Liver (tissue), 9 donors: ENCODE data around the gene COMMD1. TPM values are rescaled to one million over a fixed set of nuclear protein-coding genes. Genes with fewer than 3 reads are reported as not detected.

Experiments
- DNase-seq: peaks from one replicate; pipeline ENCODE4 v3.0.0-alpha.2; 2017; ENCODE audit warnings: low spot score
- H3K27ac ChIP-seq, 2 donors: one replicate each; pipeline ENCODE4 v1.7.0; 2013; ENCODE audit warnings: inconsistent platforms in 2 of 2, low read length in 2 of 2, control low read depth in 1 of 2, low read depth in 1 of 2, mild to moderate bottlenecking in 1 of 2
- H3K27me3 ChIP-seq, 4 donors: one replicate each; pipeline versions ENCODE4 v1.6.1 to v1.7.0; 2013; ENCODE audit warnings: low read length in 3 of 4, inconsistent platforms in 1 of 4, mild to moderate bottlenecking in 1 of 4, moderate library complexity in 1 of 4; ENCODE audit not compliant: control insufficient read depth in 4 of 4, insufficient read depth in 4 of 4
- H3K36me3 ChIP-seq, 4 donors: one replicate each; pipeline versions ENCODE4 v1.6.1 to v1.7.0; 2013; ENCODE audit warnings: low read length in 3 of 4, mild to moderate bottlenecking in 3 of 4, low read depth in 1 of 4, moderate library complexity in 1 of 4; ENCODE audit not compliant: control insufficient read depth in 4 of 4, insufficient read depth in 3 of 4
- H3K4me1 ChIP-seq, 4 donors: one replicate each; pipeline versions ENCODE4 v1.6.1 to v1.7.0; 2013; ENCODE audit warnings: low read length in 3 of 4, mild to moderate bottlenecking in 3 of 4, moderate library complexity in 1 of 4; ENCODE audit not compliant: control insufficient read depth in 4 of 4, insufficient read depth in 4 of 4
- H3K4me3 ChIP-seq, 3 donors: one replicate each; pipeline versions ENCODE4 v1.6.1 to v1.7.0; 2013; ENCODE audit warnings: low read length in 3 of 3, control low read depth in 1 of 3, low read depth in 1 of 3, mild to moderate bottlenecking in 1 of 3
- H3K9ac ChIP-seq, 2 donors: one replicate each; pipeline ENCODE4 v1.7.0; 2013; ENCODE audit warnings: low read length in 2 of 2, mild to moderate bottlenecking in 2 of 2, moderate library complexity in 2 of 2, control low read depth in 1 of 2, low read depth in 1 of 2
- H3K9me3 ChIP-seq, 4 donors: one replicate each; pipeline versions ENCODE4 v1.6.1 to v1.7.0; 2013; ENCODE audit warnings: low read length in 3 of 4; ENCODE audit not compliant: control insufficient read depth in 4 of 4
- EGR1 ChIP-seq, 2 donors: IDR thresholded peaks; 2 replicates each; pipeline ENCODE4 v1.6.1; 2016 to 2018; ENCODE audit warnings: antibody characterized with exemption in 2 of 2, low read depth in 2 of 2
- FOXA1 ChIP-seq: IDR thresholded peaks from 2 replicates; pipeline ENCODE4 v1.6.1; 2016; ENCODE audit warnings: antibody characterized with exemption
- FOXA2 ChIP-seq: IDR thresholded peaks from 2 replicates; pipeline ENCODE4 v1.6.1; 2016; ENCODE audit warnings: antibody characterized with exemption
- HNF4A ChIP-seq, 2 donors: conservative IDR thresholded peaks; 2 replicates each; pipeline ENCODE4 v1.6.1; 2016; ENCODE audit warnings: antibody characterized with exemption in 2 of 2, mild to moderate bottlenecking in 2 of 2
- HNF4G ChIP-seq: IDR thresholded peaks from 2 replicates; pipeline ENCODE4 v1.6.1; 2016; ENCODE audit warnings: antibody characterized with exemption
- JUND ChIP-seq, 2 donors: IDR thresholded peaks; 2 replicates each; pipeline ENCODE4 v1.6.1; 2016; ENCODE audit warnings: antibody characterized with exemption in 2 of 2
- NR2F2 ChIP-seq: IDR thresholded peaks from 2 replicates; pipeline ENCODE4 v1.6.1; 2016; ENCODE audit warnings: antibody characterized with exemption
- RAD21 ChIP-seq, 2 donors: IDR thresholded peaks; 2 replicates each; pipeline ENCODE4 v1.6.1; 2016; ENCODE audit warnings: antibody characterized with exemption in 2 of 2, mild to moderate bottlenecking in 2 of 2
- RXRA ChIP-seq, 2 donors: IDR thresholded peaks; 2 replicates each; pipeline ENCODE4 v1.6.1; 2017 to 2018; ENCODE audit warnings: antibody characterized with exemption in 2 of 2, mild to moderate bottlenecking in 1 of 2
- SP1 ChIP-seq: IDR thresholded peaks from 2 replicates; pipeline ENCODE4 v1.6.1; 2018; ENCODE audit warnings: antibody characterized with exemption, mild to moderate bottlenecking
- TAF1 ChIP-seq: conservative IDR thresholded peaks from 2 replicates; pipeline ENCODE4 v1.6.1; 2016; ENCODE audit warnings: antibody characterized with exemption, mild to moderate bottlenecking
- YY1 ChIP-seq: IDR thresholded peaks from 2 replicates; pipeline ENCODE4 v1.6.1; 2016; ENCODE audit warnings: antibody characterized with exemption, mild to moderate bottlenecking
- WGBS: extraction: QIAGEN DNeasy Blood & Tissue Kit; methylation state at CpG from one replicate; pipeline ENCODE4 v1.1.7; 2013; 5-methylcytosine and 5-hydroxymethylcytosine counted together
- polyA plus RNA-seq, 2 donors: library from polyadenylated mRNA; stranded (reverse) in 1 of 2; unstranded in 1 of 2; fragments of 200-250 nt in 1 of 2; fragments of >200 nt in 1 of 2; fragmentation: Nextera tagmentation in 1 of 2; extraction: Ambion mirVana in 1 of 2; gene quantifications; one replicate each; pipeline versions ENCODE4 v1.2.1 to v1.2.3, GENCODE V29; 2013 to 2015
- total RNA-seq, 2 donors: library from RNA; depleted of rRNA; stranded (reverse); fragments of >200 nt; gene quantifications; one replicate each; pipeline ENCODE4 v1.2.3, GENCODE V29; 2014
- TF ChIP-seq, protein P1 (sequence below): fragments of 150-350 bp; IDR thresholded peaks from 2 replicates; pipeline ENCODE4 v1.5.1; 2017; ENCODE audit warnings: improper control_type of control experiment, low read depth, low read length; ENCODE audit not compliant: missing input control
- TF ChIP-seq, protein P2 (sequence below): IDR thresholded peaks from 2 replicates; pipeline ENCODE4 v1.6.1; 2016; ENCODE audit warnings: antibody characterized with exemption
- TF ChIP-seq, protein P3 (sequence below): IDR thresholded peaks from 2 replicates; pipeline ENCODE4 v1.6.1; 2016; ENCODE audit warnings: antibody characterized with exemption
- TF ChIP-seq, protein P4 (sequence below): IDR thresholded peaks from 2 replicates; pipeline ENCODE4 v1.6.1; 2016; ENCODE audit warnings: antibody characterized with exemption
- donor health status: healthy.
- donor health status: healthy.
- donor health status: healthy.
- donor health status: healthy.
- donor health status: healthy.

The COMMD1 gene
- total and polyA plus RNA-seq, 4 donors = 17.4 to 47.9 (median 20.7) TPM

DNA sequence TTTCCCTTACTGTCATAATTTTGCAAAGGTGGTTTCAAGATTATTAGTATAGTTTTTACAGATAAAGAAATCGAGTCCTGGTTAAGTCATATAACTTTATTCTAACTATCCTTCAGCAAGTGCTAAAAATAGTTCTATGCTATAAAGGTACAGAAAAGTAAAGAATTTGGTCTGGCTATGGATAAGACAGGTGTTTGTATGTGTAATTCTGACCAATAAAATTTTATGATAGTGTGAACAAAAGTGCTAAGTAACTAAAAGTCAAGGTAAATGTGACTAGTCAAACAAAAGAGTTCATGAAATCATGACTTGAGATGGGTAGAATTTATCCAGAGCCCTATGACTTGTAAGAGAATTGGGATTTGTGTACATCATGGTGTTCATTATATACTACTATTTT lies 140.7 kb downstream of the COMMD1 start:
- no peak for DNase-seq
- Histone ChIP-seq H3K4me1 (no peaks in the 10 kb centered on the region), H3K27me3 (no peaks in the 10 kb centered on the region), H3K27ac (no peak overlapping the region), H3K36me3 (no peaks in the 10 kb centered on the region), H3K4me3 (no peak overlapping the region), H3K9ac (no peak overlapping the region), H3K9me3 (peaks cover 0 to 3% (median under 1%) of the 10 kb centered on the region in 4 donors)
- TF ChIP-seq, protein P1, sequence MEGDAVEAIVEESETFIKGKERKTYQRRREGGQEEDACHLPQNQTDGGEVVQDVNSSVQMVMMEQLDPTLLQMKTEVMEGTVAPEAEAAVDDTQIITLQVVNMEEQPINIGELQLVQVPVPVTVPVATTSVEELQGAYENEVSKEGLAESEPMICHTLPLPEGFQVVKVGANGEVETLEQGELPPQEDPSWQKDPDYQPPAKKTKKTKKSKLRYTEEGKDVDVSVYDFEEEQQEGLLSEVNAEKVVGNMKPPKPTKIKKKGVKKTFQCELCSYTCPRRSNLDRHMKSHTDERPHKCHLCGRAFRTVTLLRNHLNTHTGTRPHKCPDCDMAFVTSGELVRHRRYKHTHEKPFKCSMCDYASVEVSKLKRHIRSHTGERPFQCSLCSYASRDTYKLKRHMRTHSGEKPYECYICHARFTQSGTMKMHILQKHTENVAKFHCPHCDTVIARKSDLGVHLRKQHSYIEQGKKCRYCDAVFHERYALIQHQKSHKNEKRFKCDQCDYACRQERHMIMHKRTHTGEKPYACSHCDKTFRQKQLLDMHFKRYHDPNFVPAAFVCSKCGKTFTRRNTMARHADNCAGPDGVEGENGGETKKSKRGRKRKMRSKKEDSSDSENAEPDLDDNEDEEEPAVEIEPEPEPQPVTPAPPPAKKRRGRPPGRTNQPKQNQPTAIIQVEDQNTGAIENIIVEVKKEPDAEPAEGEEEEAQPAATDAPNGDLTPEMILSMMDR = no peak
- TF ChIP-seq FOXA1 (no peak), JUND (IDR thresholded peaks at IDR 0.05) (no peak), HNF4G (no peak), TAF1 (no peak), HNF4A (conservative IDR thresholded peaks at IDR 0.05) (no peak), RAD21 (IDR thresholded peaks at IDR 0.05) (no peak)
- TF ChIP-seq, protein P2, sequence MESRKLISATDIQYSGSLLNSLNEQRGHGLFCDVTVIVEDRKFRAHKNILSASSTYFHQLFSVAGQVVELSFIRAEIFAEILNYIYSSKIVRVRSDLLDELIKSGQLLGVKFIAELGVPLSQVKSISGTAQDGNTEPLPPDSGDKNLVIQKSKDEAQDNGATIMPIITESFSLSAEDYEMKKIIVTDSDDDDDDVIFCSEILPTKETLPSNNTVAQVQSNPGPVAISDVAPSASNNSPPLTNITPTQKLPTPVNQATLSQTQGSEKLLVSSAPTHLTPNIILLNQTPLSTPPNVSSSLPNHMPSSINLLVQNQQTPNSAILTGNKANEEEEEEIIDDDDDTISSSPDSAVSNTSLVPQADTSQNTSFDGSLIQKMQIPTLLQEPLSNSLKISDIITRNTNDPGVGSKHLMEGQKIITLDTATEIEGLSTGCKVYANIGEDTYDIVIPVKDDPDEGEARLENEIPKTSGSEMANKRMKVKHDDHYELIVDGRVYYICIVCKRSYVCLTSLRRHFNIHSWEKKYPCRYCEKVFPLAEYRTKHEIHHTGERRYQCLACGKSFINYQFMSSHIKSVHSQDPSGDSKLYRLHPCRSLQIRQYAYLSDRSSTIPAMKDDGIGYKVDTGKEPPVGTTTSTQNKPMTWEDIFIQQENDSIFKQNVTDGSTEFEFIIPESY = no peak
- WGBS = 86% methylated on average over 1 of the region's 1 CpG

DNA sequence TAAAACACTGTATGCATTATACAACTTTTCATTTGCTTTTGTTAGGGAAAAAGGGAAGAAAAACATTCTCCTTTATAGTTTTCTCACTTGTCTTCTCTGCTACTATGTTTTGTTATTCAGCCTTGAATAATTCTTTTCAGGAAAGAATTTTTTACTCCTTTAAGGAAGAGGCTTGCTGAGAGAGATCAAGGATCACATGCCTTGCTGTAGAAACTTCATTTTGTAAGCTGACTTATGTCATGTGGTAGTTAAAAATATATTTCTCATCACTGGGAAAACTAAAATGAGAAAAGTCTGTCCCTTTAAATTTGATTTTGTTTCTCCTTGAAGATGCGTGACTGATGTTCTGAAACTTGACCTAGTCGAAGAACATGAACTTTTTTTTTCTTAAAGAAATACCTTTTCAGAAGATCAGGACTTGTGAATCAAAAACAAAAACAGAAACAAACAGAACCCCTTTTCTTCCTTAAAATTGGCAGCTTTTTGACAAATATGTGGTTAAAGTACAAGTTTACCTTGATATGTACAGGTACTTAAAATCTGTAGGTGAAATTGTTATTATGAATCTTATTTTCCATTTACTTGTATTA lies 145.1 kb downstream of the COMMD1 start:
- H3K4me1 ChIP-seq = peaks cover 0 to 1% (median 0%) of the 10 kb centered on the region in 4 donors
- no peak for DNase-seq
- no peak overlapping the region for H3K27ac ChIP-seq
- WGBS = 82% methylated on average over 2 of the region's 2 CpGs
- no peaks in the 10 kb centered on the region for H3K27me3 ChIP-seq
- H3K4me3 ChIP-seq = no peak overlapping the region
- no peak for TF ChIP-seq YY1
- TF ChIP-seq NR2F2 = no peak
- TF ChIP-seq, protein P2 = no peak
- TF ChIP-seq, protein P3, sequence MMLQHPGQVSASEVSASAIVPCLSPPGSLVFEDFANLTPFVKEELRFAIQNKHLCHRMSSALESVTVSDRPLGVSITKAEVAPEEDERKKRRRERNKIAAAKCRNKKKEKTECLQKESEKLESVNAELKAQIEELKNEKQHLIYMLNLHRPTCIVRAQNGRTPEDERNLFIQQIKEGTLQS = no peak
- TF ChIP-seq, protein P4, sequence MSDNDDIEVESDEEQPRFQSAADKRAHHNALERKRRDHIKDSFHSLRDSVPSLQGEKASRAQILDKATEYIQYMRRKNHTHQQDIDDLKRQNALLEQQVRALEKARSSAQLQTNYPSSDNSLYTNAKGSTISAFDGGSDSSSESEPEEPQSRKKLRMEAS = no peak
- no peak for TF ChIP-seq RAD21 (IDR thresholded peaks at IDR 0.05)
- TF ChIP-seq SP1 = no peak
- TF ChIP-seq JUND (IDR thresholded peaks at IDR 0.05) = no peak
- TF ChIP-seq HNF4G = no peak
- TF ChIP-seq, protein P1 = no peak
- no peak for TF ChIP-seq FOXA2
- no peak for TF ChIP-seq RXRA (IDR thresholded peaks at IDR 0.05)
- no peak for TF ChIP-seq EGR1 (IDR thresholded peaks at IDR 0.05; ENCODE audit: low read depth in 2 of 2)
- no peak for TF ChIP-seq TAF1
- TF ChIP-seq FOXA1 = no peak
- H3K9me3 ChIP-seq = no peaks in the 10 kb centered on the region
- no peak overlapping the region for H3K9ac ChIP-seq
- no peaks in the 10 kb centered on the region for H3K36me3 ChIP-seq
